SK-MEL-5 (cell line): Measurements from ENCODE around the gene KANK4. TPM values are rescaled to one million over a fixed set of nuclear protein-coding genes. Genes with fewer than 3 reads are reported as not detected.

Experiments
- DNase-seq: peaks from one replicate; pipeline ENCODE4 v3.0.0-alpha.2; 2016; ENCODE audit warnings: low read depth, low spot score
- in situ Hi-C: cut with HindIII; loops from 2 replicates; pipeline ENCODE4 v1.10.0; 2016; ENCODE audit warnings: low sequenced_read_pairs, high pct_unique_total_duplicates, low pct_unique_long_range_greater_than_20kb
- small RNA-seq, 2 experiments: library from RNA; depleted of rRNA; stranded (forward); fragments of <200 nt; gene quantifications; one replicate each; pipeline ENCODE3, GENCODE V24; 2014
- total RNA-seq: library from RNA; depleted of rRNA; stranded (reverse); fragments of >200 nt; shearing (Covaris generic); gene quantifications from 2 replicates; pipeline ENCODE4 v1.2.3, GENCODE V29; 2014; rRNA removed

KANK4 gene
- total RNA-seq, 1 experiment from 2014 or later, result not detected

DNA sequence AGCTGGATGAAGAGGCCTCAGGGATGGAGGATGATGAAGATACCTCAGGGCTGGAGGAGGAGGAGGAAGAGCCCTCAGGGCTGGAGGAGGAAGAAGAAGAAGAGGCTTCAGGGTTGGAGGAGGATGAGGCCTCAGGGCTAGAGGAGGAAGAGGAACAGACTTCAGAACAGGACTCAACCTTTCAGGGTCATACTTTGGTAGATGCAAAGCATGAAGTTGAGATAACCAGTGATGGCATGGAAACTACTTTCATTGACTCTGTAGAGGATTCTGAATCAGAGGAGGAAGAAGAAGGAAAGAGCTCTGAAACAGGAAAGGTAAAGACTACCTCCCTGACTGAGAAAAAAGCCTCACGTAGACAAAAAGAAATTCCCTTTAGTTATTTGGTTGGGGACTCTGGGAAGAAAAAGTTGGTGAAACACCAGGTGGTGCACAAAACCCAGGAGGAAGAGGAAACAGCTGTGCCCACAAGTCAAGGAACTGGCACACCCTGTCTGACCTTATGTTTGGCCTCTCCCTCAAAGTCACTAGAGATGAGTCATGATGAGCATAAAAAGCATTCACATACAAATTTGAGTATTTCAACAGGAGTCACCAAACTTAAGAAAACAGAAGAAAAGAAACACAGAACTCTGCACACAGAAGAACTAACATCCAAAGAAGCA lies 109.2 kb downstream of the KANK4 start:
- in situ Hi-C loops, result no loop called here
- no peak for DNase-seq

DNA sequence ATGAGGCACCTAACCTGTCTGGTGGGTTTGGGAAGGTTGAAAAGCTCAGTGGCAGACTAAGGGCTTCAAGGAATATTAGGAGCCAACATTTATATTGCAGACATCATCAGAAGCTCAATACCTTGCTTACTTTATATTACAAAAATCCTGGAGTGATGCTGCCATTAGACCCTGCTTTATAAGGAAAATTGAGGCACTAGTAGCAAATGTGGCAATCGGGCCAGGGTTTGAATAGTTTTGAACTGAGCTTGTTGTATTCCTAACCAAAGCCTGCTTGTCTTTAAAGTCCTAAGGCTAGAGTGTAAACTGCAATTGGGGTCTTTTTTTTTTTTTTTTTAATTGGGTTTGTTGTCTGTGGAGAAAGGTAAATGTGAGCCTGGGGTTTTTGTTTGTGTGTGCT lies 110.3 kb downstream of the KANK4 start:
- DNase-seq, result no peak
- in situ Hi-C loops, result no loop called here

DNA sequence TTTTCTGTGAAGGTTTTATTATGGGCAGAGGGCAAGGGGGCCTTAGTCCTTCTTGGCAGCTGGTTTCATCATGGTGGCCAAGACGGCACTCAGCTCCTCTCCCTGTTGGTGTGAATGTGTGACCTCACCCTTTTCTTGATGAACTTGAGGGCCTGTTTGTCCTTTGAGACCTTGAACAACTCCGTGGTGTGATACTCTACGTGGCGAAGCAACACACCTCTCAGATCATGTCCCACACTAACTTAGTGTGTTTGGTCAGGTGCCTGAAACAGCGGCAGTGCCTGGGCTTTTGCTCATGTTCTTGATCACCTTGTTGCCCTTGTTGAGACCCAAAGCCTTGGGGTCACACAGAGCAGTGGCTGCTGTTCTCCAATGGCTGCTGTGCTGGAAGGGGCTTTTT lies 111.1 kb downstream of the KANK4 start:
- in situ Hi-C loops, result no loop called here
- no peak for DNase-seq

DNA sequence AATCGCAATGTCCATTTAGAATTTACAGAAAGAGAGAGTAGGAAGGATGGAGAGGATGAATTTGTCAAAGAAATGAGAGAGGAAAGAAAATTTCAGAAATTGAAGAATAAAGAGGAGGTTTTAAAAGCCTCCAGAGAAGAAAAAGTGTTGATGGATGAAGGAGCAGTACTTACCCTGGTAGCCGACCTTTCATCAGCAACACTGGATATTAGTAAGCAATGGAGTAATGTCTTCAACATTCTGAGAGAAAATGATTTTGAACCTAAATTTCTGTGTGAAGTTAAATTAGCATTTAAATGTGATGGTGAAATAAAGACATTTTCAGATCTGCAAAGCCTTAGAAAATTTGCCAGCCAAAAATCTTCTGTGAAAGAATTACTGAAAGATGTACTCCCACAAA lies 112.0 kb downstream of the KANK4 start:
- in situ Hi-C loops, result no loop called here
- DNase-seq, result no peak

DNA sequence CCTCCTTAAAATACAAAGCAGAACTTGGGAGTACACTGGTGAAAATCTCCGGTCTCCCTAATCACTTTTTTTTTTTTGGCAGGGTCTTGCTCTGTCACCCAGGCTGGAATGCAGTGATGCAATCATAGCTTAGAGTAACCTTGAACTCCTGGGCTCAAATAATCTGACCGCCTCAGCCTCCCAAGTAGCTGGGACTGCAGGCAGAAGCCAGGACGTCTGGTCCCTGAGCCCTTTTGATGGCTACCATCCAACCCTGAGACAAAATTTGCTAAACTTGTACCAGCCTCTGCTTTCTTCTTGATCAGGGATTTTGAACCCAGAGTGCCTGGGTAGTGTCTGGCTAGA lies 120.5 kb downstream of the KANK4 start:
- in situ Hi-C loops, result no loop called here
- DNase-seq, result no peak

DNA sequence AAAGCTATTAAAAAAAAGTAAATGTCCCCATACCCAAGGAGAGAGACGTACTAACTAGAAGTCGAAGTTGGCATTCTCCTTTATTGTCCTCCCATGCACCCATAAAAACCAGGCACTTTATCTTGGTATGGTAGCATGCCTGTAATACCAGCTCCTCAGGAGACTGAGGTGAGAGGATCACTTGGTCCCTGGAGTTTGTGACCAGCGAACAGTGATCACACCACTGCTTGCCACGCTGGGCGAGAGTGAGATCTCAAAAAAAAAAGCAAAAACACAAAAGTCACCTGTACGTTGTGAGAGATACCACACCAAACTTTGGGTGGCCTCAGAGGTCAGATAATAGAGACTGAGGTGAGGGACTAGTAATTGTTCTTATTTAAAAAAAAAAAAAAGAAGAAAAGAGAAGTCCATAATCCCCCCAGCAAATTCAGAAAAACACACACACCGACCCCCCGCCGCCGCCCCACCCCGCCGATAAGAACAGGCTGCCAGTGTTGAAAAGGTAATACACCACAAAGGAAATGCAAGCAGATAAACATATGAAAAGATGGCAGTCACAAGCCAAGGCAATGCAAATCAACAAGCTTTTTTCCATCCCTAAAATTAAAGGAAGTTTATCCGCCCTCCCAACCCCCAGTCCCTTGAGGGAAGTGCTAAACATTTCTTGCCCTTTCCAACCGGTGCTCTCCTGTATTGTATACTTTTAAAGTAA lies 121.0 kb downstream of the KANK4 start:
- in situ Hi-C loops, result no loop called here
- no peak for DNase-seq

DNA sequence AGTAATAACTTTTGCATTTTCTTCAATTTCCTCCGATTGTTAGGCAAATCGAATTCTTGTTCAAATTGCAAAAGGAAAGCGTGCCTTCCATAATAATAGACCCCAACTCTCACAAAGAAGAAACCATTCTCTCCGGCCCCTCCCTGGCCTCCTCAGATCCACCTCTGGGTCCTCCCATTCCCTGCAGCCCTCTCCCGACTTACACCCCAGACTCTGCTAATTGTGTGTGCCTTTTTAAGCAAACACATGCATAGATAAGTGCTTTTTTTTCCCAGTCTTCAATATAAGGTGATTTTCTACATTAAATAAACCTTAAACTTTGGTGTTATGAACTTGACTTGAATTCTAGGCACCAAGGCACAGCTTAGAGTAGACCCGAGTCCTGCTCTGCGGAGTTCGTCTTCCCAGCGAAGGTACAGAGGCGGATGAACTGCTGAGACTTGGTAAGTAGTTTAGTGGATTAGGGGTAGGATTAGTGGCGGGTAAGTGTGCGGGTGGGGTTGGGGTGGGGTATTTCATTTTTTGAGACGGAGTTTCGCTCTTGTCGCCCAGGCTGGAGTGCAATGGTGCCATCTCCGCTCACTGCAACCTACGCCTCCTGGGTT lies 123.0 kb downstream of the KANK4 start:
- in situ Hi-C loops, result no loop called here
- DNase-seq, result no peak

DNA sequence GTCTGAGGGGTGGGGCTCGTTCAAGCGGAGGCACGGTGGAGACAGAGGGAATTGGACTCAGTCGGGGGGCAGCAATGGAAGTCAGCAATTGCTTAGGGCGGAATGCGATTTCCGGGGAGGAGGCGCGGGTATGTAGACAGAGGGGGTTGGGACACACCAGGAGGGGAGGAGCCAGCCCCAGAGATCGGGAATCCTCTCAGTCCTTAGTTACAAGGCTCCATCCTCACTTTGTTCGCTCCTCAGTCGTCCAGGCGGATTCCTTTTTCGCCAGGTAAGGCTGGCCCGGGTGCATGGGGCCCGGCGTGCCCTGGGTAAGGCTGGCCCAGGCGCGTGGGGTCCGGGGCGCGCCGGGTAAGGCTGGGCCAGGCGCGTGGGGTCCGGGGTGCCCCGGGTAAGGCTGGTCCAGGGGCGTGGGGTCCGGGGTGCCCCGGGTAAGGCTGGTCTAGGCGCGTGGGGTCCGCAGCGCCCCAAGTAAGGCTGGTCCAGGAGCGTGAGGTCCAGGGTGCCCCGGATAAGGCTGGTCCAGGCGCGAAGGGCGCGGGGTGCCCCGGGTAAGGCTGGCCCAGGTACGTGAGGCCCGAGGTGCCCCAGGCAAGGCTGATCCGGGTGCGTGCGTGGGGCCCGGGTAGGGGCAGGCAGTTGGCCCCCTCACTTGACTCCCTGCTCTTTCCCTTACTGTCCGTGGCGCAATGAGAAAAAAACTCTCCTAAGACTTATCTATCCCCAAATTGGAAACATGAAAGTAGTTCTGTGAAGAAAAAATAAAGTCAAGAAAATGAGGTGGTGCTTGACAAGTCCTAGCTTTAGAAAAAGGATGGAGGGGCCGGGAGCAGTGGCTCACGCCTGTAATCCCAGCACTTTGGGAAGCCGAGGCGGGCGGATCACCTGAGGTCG lies 124.3 kb downstream of the KANK4 start, which contains the start of gene L1TD1:
L1TD1 (plus strand) TSS at position 199 of the 894 bp plus-strand sequence. CDS start 11,780 bp downstream, outside the sequence.
- in situ Hi-C loops, result no loop called here
- no peak for DNase-seq

DNA sequence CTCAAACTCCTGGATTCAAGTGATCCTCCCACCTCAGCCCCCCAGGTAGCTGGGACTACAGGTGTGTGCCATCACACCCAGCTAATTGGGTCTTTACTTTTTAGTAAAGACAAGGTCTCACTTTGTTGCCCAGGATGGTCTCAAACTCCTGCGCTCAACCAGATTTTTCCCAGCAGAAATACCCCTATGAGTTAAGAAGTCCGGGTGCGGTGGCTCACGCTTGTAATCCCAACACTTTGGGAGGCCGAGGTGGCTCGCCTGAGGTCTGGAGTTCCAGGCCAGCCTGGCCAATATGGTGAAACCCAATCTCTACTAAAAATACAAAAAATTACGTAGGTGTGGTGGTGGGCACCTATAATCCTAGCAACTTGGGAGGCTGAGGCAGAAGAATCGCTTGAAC lies 131.1 kb downstream of the KANK4 start:
- in situ Hi-C loops, result no loop called here
- DNase-seq, result no peak

DNA sequence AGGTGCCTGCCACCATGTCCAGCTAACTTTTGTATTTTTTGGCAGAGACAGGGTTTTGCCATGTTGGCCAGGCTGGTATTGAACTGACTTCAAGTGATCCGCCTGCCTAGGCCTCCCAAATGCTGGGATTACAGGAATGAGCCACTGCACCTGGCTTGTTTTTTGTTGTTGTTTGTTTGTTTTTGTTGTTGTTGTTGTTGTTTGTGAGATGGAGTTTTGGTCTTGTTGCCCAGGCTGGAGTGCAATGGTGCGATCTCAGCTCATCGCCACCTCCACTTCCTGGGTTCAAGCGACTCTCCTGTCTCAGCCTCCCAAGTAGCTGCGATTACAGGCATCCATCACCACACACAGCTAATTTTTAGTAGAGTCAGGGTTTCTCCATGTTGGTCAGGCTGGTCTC lies 131.7 kb downstream of the KANK4 start:
- in situ Hi-C loops, result no loop called here

More for the DNA sequence above, 131.7 kb downstream of the KANK4 start:
- DNase-seq, result no peak

Small RNAs within 50 kb of the gene (small RNA-seq; reads per million reads assigned to genes)
- gene RNU6-371P, result 0 reads per million in 2 experiments

Other genes starting within 250 kb of the KANK4 start
- not detected in 2 replicates for gene L1TD1, start 124.6 kb downstream of the KANK4 start, total RNA-seq
- 30.4 and 31.2 TPM in 2 replicates for gene USP1, start 117.6 kb upstream of the KANK4 start, total RNA-seq